ENCODE data around the gene ADCY1.

ADCY1 gene

DNA sequence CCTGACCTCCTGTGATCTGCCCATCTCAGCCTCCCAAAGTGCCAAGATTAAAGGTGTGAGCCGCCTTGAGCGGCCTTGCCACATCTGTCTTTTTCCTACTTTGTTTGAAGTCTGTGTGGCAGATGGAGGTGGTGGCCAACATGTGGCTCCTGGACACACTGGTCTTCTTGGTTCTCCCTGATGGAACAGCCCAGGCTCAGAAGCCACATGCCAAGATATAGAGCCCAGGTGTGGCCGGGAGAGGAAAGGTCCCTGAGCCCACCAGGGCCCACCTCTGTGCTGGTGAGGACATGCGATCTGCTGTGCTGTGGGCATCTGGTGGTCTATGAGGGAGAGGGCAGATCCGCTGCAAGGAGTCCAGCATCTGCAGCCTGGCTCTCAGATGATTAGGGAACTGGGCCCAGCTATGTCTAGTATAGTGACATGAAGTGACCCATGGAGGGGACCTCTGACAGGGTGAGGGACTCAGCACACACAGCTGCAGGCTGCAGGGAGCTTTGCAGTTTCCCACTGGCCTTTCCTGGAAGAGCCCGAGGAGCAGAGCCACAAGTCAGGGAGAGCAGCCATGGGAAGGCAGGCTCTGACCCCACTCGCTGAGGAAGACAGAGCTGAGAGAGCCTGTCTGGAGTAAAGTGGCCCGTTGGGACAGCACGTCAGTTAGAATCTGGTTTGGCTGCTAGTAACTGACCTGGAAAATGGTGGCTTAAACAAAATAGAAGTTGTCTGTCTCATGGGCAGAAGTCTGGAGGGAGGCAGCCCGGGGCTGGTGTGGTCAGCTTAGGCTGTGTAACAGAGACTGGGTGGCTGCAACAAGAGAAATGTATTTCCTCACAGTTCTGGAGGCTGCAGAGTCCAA lies 25.9 kb downstream of the ADCY1 start:
- H3K4me3 ChIP-seq (ENCODE audit: low read depth, low read length), result no peak overlapping the region
- TF ChIP-seq, protein P1, sequence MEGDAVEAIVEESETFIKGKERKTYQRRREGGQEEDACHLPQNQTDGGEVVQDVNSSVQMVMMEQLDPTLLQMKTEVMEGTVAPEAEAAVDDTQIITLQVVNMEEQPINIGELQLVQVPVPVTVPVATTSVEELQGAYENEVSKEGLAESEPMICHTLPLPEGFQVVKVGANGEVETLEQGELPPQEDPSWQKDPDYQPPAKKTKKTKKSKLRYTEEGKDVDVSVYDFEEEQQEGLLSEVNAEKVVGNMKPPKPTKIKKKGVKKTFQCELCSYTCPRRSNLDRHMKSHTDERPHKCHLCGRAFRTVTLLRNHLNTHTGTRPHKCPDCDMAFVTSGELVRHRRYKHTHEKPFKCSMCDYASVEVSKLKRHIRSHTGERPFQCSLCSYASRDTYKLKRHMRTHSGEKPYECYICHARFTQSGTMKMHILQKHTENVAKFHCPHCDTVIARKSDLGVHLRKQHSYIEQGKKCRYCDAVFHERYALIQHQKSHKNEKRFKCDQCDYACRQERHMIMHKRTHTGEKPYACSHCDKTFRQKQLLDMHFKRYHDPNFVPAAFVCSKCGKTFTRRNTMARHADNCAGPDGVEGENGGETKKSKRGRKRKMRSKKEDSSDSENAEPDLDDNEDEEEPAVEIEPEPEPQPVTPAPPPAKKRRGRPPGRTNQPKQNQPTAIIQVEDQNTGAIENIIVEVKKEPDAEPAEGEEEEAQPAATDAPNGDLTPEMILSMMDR (IDR thresholded peaks at IDR 0.05; ENCODE audit: control insufficient read depth, extremely low read depth, insufficient read depth), result no peak
- DNase-seq (ENCODE audit: low read depth), result no peak

DNA sequence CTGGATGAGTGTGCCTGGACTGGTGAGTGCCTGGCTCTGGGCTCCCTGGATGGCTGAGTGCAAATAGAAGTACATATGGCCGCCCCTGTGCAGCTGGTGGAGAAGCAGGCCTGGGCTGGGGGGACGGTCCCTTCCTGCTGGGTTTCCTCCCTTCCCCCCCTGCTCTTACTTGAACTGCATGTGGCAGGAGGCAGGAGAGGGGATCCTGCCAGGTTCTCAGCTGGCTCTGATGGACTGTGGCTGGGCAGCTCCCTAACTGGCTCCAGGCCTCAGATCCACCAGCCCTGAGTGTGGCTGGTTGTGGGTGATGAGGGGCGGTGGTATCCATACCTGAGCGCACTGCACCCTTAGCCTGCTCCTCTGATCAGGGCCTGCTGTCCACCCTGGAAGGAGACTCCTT lies 26.9 kb downstream of the ADCY1 start:
- TF ChIP-seq, protein P1 (IDR thresholded peaks at IDR 0.05; ENCODE audit: control insufficient read depth, extremely low read depth, insufficient read depth), result no peak
- no peak overlapping the region for H3K4me3 ChIP-seq (ENCODE audit: low read depth, low read length)
- no peak for DNase-seq (ENCODE audit: low read depth)

DNA sequence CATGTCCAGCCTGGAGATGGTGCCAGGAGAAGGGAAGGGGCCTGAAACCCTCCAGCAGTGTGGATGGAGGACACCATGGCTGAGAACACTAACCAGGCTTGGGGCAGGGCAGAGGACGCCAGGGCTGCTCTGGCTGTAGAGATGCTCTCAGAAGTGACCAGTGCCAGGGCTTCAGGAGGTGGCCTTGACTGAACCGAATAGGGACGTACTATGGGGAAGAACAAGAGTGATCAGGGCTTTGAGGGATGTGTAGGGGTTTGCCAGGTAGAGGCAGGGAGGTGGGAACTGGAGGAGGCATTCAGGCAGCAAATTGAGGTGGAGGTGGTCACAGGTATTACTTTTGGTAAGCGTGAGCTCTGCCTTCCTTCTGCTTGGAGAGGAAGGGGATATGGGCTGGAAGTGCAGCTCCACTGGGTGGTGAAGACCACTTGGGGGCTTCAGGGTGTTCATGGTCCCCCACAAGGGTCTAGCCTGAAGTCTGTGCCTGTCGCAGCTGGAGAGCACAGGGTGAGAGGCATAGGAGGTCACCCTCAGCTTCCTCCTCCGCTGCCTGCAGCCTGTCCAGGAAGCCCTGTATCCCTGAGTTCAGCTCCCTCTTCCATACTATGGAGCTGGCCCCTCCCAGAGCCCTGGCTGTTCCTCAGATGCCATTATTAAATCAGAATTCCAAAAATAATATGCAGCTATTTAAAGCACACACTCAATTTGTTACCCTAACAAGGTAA lies 27.8 kb downstream of the ADCY1 start:
- no peak overlapping the region for H3K4me3 ChIP-seq (ENCODE audit: low read depth, low read length)
- TF ChIP-seq, protein P1 (IDR thresholded peaks at IDR 0.05; ENCODE audit: control insufficient read depth, extremely low read depth, insufficient read depth), result no peak
- no peak for DNase-seq (ENCODE audit: low read depth)

DNA sequence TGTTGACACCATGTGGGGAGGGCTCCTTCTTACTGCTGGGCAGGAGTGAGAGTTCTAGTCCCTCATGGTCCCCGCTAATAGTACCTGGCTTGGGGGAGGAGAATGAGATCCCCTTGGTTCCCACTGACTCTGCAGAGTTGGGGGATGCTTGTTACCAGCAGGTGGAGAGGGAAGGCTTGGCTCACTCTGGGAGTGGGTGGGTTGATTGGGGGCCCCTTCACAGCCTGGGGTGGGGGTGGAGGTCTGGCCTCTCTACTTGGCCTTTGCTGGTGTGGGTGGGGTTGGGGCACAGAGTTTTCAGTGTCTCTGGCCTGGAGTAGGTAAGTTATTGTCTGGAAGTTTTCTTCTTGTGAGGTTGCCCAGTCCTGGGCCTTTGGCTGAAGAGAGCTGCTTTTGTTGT lies 31.9 kb downstream of the ADCY1 start:
- no peak overlapping the region for H3K4me3 ChIP-seq (ENCODE audit: low read depth, low read length)
- TF ChIP-seq, protein P1 (IDR thresholded peaks at IDR 0.05; ENCODE audit: control insufficient read depth, extremely low read depth, insufficient read depth), result no peak
- DNase-seq (ENCODE audit: low read depth), result no peak

DNA sequence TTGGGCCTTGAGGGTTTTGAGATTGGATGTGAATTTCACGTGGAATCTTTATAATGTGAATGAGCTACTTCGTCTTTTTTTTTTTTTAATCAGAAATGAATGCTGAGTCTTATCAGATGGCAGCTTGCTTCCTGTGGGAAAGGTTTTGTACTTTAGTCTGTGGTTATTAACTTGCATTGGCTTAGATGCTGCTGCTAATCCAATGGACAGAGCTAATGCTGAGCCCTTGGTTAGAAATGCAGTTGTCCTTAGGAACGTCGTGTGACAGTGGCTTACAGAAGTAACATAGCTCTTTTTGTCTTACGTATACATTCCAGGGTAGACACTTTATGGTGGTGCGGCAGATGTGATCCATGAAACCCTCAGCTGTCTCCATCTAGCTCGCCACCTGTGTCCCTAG lies 32.8 kb downstream of the ADCY1 start:
- no peak overlapping the region for H3K4me3 ChIP-seq (ENCODE audit: low read depth, low read length)
- TF ChIP-seq, protein P1 (IDR thresholded peaks at IDR 0.05; ENCODE audit: control insufficient read depth, extremely low read depth, insufficient read depth), result no peak
- no peak for DNase-seq (ENCODE audit: low read depth)

DNA sequence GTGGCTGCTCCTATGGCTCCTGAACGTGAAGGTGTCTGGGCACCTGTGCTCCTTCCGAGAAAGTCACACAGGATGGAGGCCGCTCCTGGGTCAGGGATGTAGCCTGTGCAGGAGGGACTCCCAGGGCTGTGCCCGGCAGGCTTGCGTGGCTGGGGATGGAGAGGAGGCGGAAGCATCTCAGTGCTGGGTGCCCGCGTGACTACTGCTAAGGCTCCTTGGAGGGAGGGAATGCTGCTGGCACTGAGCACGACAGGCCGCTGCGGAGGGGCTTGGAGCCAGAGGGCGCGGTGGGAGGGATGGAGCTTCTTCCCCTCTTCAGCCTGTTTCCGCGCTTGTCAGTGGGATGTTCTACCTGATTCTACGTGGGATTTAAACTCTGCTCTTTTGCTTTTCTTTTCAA lies 35.0 kb downstream of the ADCY1 start:
- DNase-seq (ENCODE audit: low read depth), result no peak
- H3K4me3 ChIP-seq (ENCODE audit: low read depth, low read length), result no peak overlapping the region
- TF ChIP-seq, protein P1 (IDR thresholded peaks at IDR 0.05; ENCODE audit: control insufficient read depth, extremely low read depth, insufficient read depth), result no peak
